H1 (cell line): Measurements from ENCODE around the gene CARF. TPM values are rescaled to one million over a fixed set of nuclear protein-coding genes. Genes with fewer than 3 reads are reported as not detected.

Experiments
- BCL11A ChIP-seq, 2 experiments: IDR thresholded peaks; one replicate each; pipeline ENCODE4 v1.6.1; 2011; ENCODE audit warnings: low read depth in 2 of 2, low read length in 2 of 2, mild to moderate bottlenecking in 2 of 2
- EGR1 ChIP-seq: IDR thresholded peaks from 2 replicates; pipeline ENCODE4 v1.6.1; 2011; ENCODE audit warnings: low read depth, low read length, borderline replicate concordance
- polyA plus RNA-seq, 7 experiments: library from polyadenylated mRNA; depleted of rRNA in 3 of 7; stranded (reverse) in 5 of 7; unstranded in 2 of 7; fragments of >200 nt in 5 of 7; fragments of 200-250 nt in 2 of 7; gene quantifications; 1 replicate in 5 of 7; 2 replicates in 1 of 7; 4 replicates in 1 of 7; pipeline versions ENCODE4 v1.2.1 to v1.2.3, GENCODE V29; 2011 to 2013; ENCODE audit warnings: missing spikeins in 2 of 7, mixed read lengths in 2 of 7
- total RNA-seq: library from RNA; stranded (reverse); fragmentation: NEBNext Ultra II Directional; extraction: Animal tissue kit (Norgen Biotek cat#: 25700); gene quantifications from 2 replicates; pipeline ENCODE4 v1.2.1, GENCODE V29; 2021

Gene CARF
- total and polyA plus RNA-seq, 2 of the 8 experiments (the other 6 are each of a cell fraction or from before 2014, with no cell fraction given) = 2.0 to 2.6 TPM

- no peak for TF ChIP-seq BCL11A (IDR thresholded peaks at IDR 0.05; ENCODE audit: low read depth in 2 of 2, low read length in 2 of 2)
- no peak for TF ChIP-seq EGR1
Measured at GRCh38 chr2:203019142-203019541, 107.1 kb downstream of the CARF start (continued).
